ENCODE data around the gene APOLD1.
"Not testable (repeated sequence)": the region's sequence is repeated elsewhere in the genome, so short reads cannot be mapped to it uniquely, and the experiment has no call there.

The APOLD1 gene

GRCh38 chr12:12784911-12785814 lies at the start of gene APOLD1:
Gene APOLD1 (plus strand): TSS chr12:12785659. CDS start chr12:12785692, 33 bp downstream.
- H3K36me3 ChIP-seq (ENCODE audit: control insufficient read depth in 5 of 5, insufficient read depth in 5 of 5, low read length in 5 of 5), result no peaks in the 10 kb centered on the region
- peak within 1 kb of the TSS; percentile 66 to 89 (median 81) for H3K9ac ChIP-seq (ENCODE audit: low read length in 5 of 5)
- peaks cover 3 to 38% (median 34%) of the 10 kb centered on the region in 5 donors for H3K4me1 ChIP-seq (ENCODE audit: control insufficient read depth in 5 of 5, insufficient read depth in 5 of 5, low read length in 5 of 5)
- peak within 1 kb of the TSS; percentile 84 for H3K27ac ChIP-seq (ENCODE audit: low read depth, low read length)
- no peaks in the 10 kb centered on the region for H3K27me3 ChIP-seq (ENCODE audit: control insufficient read depth in 5 of 5, insufficient read depth in 4 of 5, low read length in 5 of 5)
- peak within 1 kb of the TSS; percentile 74 to 89 (median 83) for H3K4me3 ChIP-seq (ENCODE audit: low read depth in 1 of 5, low read length in 5 of 5)
- H3K9me3 ChIP-seq (ENCODE audit: control insufficient read depth in 5 of 5, low read length in 5 of 5), result no peaks in the 10 kb centered on the region

- no peaks in the 10 kb centered on the region for H3K9me3 ChIP-seq (ENCODE audit: control insufficient read depth in 5 of 5, low read length in 5 of 5)
- H3K4me3 ChIP-seq (ENCODE audit: low read depth in 1 of 5, low read length in 5 of 5), result peak overlapping the region in 1 of 5 donors; percentile 19
- H3K9ac ChIP-seq (ENCODE audit: low read length in 5 of 5), result peak overlapping the region in 1 of 5 donors; percentile 26
- no peak overlapping the region for H3K27ac ChIP-seq (ENCODE audit: low read depth, low read length)
- H3K27me3 ChIP-seq (ENCODE audit: control insufficient read depth in 5 of 5, insufficient read depth in 4 of 5, low read length in 5 of 5), result no peaks in the 10 kb centered on the region
- H3K36me3 ChIP-seq (ENCODE audit: control insufficient read depth in 5 of 5, insufficient read depth in 5 of 5, low read length in 5 of 5), result no peaks in the 10 kb centered on the region
- H3K4me1 ChIP-seq (ENCODE audit: control insufficient read depth in 5 of 5, insufficient read depth in 5 of 5, low read length in 5 of 5), result peaks cover 4 to 31% (median 21%) of the 10 kb centered on the region in 5 donors
Observed at GRCh38 chr12:12736759-12737676, 48.4 kb upstream of the APOLD1 start.

- H3K4me1 ChIP-seq (ENCODE audit: control insufficient read depth in 5 of 5, insufficient read depth in 5 of 5, low read length in 5 of 5), result peaks cover 4 to 34% (median 21%) of the 10 kb centered on the region in 5 donors
- not testable (repeated sequence) for H3K27me3 ChIP-seq (ENCODE audit: control insufficient read depth in 5 of 5, insufficient read depth in 4 of 5, low read length in 5 of 5); H3K4me3 ChIP-seq (ENCODE audit: low read depth in 1 of 5, low read length in 5 of 5); H3K27ac ChIP-seq (ENCODE audit: low read depth, low read length); H3K36me3 ChIP-seq (ENCODE audit: control insufficient read depth in 5 of 5, insufficient read depth in 5 of 5, low read length in 5 of 5); H3K9ac ChIP-seq (ENCODE audit: low read length in 5 of 5); H3K9me3 ChIP-seq (ENCODE audit: control insufficient read depth in 5 of 5, low read length in 5 of 5)
Observed at GRCh38 chr12:12738152-12738551, 47.3 kb upstream of the APOLD1 start.

DNA sequence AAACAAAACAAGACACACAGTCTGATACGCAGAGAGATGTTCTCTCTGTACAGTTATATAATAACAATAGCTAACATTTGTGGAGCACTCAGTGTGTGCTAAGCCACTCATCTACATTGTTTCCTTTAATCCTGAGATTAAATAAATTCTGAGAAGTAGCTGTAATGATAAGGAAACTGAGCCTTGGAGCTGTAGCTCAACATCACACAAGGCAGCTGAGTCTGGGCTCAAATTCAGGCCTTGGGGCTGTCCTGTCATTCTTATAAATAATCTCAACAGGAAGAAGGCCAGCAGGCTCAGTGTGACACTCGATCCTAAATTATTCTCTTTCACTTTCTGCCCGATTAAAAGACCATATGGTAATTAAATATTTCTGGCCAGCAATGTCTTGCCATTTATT lies 43.8 kb upstream of the APOLD1 start:
- peaks cover 1 to 34% (median 8%) of the 10 kb centered on the region in 5 donors for H3K4me1 ChIP-seq (ENCODE audit: control insufficient read depth in 5 of 5, insufficient read depth in 5 of 5, low read length in 5 of 5)
- no peaks in the 10 kb centered on the region for H3K27me3 ChIP-seq (ENCODE audit: control insufficient read depth in 5 of 5, insufficient read depth in 4 of 5, low read length in 5 of 5)
- no peaks in the 10 kb centered on the region for H3K36me3 ChIP-seq (ENCODE audit: control insufficient read depth in 5 of 5, insufficient read depth in 5 of 5, low read length in 5 of 5)
- H3K27ac ChIP-seq (ENCODE audit: low read depth, low read length), result peak overlapping the region; percentile 0
- H3K4me3 ChIP-seq (ENCODE audit: low read depth in 1 of 5, low read length in 5 of 5), result no peak overlapping the region
- H3K9me3 ChIP-seq (ENCODE audit: control insufficient read depth in 5 of 5, low read length in 5 of 5), result no peaks in the 10 kb centered on the region
- peak overlapping the region in 2 of 5 donors; percentile 15 to 41 for H3K9ac ChIP-seq (ENCODE audit: low read length in 5 of 5)

DNA sequence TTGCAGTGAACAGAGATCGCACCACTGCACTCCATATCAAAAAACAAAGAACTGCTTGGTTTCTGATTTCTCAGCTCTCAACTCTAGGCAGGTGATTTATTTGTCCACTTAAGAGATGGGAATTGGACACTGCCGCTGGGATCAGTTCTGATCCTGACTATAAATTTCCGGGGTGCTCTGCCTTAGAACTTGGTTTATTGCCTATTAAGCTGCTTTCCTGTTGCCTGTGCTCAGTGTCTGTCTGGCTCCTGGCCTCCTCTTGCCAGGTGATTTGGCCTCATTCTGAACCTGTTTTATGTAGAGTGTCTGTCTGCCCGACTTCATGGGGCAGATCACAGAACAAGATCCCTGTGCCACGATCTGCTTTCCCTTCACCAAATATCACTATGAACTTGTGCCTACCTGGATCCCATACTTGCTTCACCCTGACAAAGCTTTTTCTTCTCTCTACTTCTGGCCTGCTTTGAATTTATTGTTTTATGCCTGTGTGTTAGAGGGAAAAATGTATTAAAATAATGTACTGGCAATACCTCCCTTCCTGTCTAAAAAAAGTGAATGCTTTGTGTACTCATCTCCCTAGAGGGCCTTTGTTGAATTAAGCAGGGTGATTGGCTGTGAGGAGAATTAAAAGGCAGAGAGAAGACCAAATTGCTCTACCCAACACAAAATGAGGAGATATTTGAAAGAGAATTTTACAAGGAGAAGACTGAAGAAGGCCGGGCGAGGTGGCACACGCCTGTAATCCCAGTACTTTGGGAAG lies 40.7 kb upstream of the APOLD1 start:
- Histone ChIP-seq H3K4me3 (ENCODE audit: low read depth in 1 of 5, low read length in 5 of 5) (no peak overlapping the region), H3K36me3 (ENCODE audit: control insufficient read depth in 5 of 5, insufficient read depth in 5 of 5, low read length in 5 of 5) (no peaks in the 10 kb centered on the region), H3K27ac (ENCODE audit: low read depth, low read length) (peak overlapping the region; percentile 39), H3K4me1 (ENCODE audit: control insufficient read depth in 5 of 5, insufficient read depth in 5 of 5, low read length in 5 of 5) (peaks cover 0 to 27% (median 5%) of the 10 kb centered on the region in 5 donors), H3K9ac (ENCODE audit: low read length in 5 of 5) (no peak overlapping the region), H3K27me3 (ENCODE audit: control insufficient read depth in 5 of 5, insufficient read depth in 4 of 5, low read length in 5 of 5) (no peaks in the 10 kb centered on the region), H3K9me3 (ENCODE audit: control insufficient read depth in 5 of 5, low read length in 5 of 5) (no peaks in the 10 kb centered on the region)

GRCh38 chr12:12745576-12746211 lies 39.8 kb upstream of the APOLD1 start:
- no peaks in the 10 kb centered on the region for H3K9me3 ChIP-seq (ENCODE audit: control insufficient read depth in 5 of 5, low read length in 5 of 5)
- H3K36me3 ChIP-seq (ENCODE audit: control insufficient read depth in 5 of 5, insufficient read depth in 5 of 5, low read length in 5 of 5), result no peaks in the 10 kb centered on the region
- H3K4me3 ChIP-seq (ENCODE audit: low read depth in 1 of 5, low read length in 5 of 5), result no peak overlapping the region
- no peak overlapping the region for H3K9ac ChIP-seq (ENCODE audit: low read length in 5 of 5)
- H3K4me1 ChIP-seq (ENCODE audit: control insufficient read depth in 5 of 5, insufficient read depth in 5 of 5, low read length in 5 of 5), result peaks cover 0 to 27% (median 5%) of the 10 kb centered on the region in 5 donors
- H3K27me3 ChIP-seq (ENCODE audit: control insufficient read depth in 5 of 5, insufficient read depth in 4 of 5, low read length in 5 of 5), result no peaks in the 10 kb centered on the region
- peak overlapping the region; percentile 39 for H3K27ac ChIP-seq (ENCODE audit: low read depth, low read length)

- no peak overlapping the region for H3K27ac ChIP-seq (ENCODE audit: low read depth, low read length)
- H3K4me1 ChIP-seq (ENCODE audit: control insufficient read depth in 5 of 5, insufficient read depth in 5 of 5, low read length in 5 of 5), result peaks cover 0 to 14% (median 3%) of the 10 kb centered on the region in 5 donors
- no peaks in the 10 kb centered on the region for H3K36me3 ChIP-seq (ENCODE audit: control insufficient read depth in 5 of 5, insufficient read depth in 5 of 5, low read length in 5 of 5)
- H3K4me3 ChIP-seq (ENCODE audit: low read depth in 1 of 5, low read length in 5 of 5), result no peak overlapping the region
- no peak overlapping the region for H3K9ac ChIP-seq (ENCODE audit: low read length in 5 of 5)
- no peaks in the 10 kb centered on the region for H3K9me3 ChIP-seq (ENCODE audit: control insufficient read depth in 5 of 5, low read length in 5 of 5)
- no peaks in the 10 kb centered on the region for H3K27me3 ChIP-seq (ENCODE audit: control insufficient read depth in 5 of 5, insufficient read depth in 4 of 5, low read length in 5 of 5)
Observed at GRCh38 chr12:12747278-12747677, 38.2 kb upstream of the APOLD1 start.

DNA sequence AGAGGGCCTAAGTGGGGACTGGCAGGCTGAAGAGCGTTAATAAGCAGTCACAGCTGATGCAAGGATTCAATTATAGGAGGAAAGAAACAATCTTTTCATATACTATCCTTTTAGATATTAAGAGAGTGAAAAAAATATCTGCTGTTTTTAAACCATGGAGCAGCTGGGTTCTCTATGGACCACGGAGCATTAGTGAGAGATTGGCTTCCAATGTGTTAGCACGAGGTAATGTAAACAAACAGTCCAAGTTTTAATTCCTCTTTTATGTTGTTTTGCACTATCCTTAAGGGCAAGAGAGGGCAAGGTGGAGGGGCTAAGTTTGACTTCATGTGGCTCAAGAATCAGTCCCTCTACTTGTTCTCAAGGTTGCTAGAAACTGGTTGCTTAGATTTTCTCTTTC lies 37.4 kb upstream of the APOLD1 start:
- Histone ChIP-seq H3K4me1 (ENCODE audit: control insufficient read depth in 5 of 5, insufficient read depth in 5 of 5, low read length in 5 of 5) (peaks cover 0 to 14% (median 3%) of the 10 kb centered on the region in 5 donors), H3K9me3 (ENCODE audit: control insufficient read depth in 5 of 5, low read length in 5 of 5) (no peaks in the 10 kb centered on the region), H3K4me3 (ENCODE audit: low read depth in 1 of 5, low read length in 5 of 5) (no peak overlapping the region), H3K9ac (ENCODE audit: low read length in 5 of 5) (no peak overlapping the region), H3K27ac (ENCODE audit: low read depth, low read length) (no peak overlapping the region), H3K36me3 (ENCODE audit: control insufficient read depth in 5 of 5, insufficient read depth in 5 of 5, low read length in 5 of 5) (no peaks in the 10 kb centered on the region), H3K27me3 (ENCODE audit: control insufficient read depth in 5 of 5, insufficient read depth in 4 of 5, low read length in 5 of 5) (no peaks in the 10 kb centered on the region)

GRCh38 chr12:12749433-12749832 lies 36.0 kb upstream of the APOLD1 start:
- H3K9ac ChIP-seq (ENCODE audit: low read length in 5 of 5), result peak overlapping the region in 2 of 5 donors; percentile 62 to 63
- H3K4me3 ChIP-seq (ENCODE audit: low read depth in 1 of 5, low read length in 5 of 5), result peak overlapping the region; percentile 36 to 69 (median 60)

More at GRCh38 chr12:12749433-12749832, 36.0 kb upstream of the APOLD1 start:
- H3K9me3 ChIP-seq (ENCODE audit: control insufficient read depth in 5 of 5, low read length in 5 of 5), result no peaks in the 10 kb centered on the region
- peaks cover 0 to 13% (median 3%) of the 10 kb centered on the region in 5 donors for H3K4me1 ChIP-seq (ENCODE audit: control insufficient read depth in 5 of 5, insufficient read depth in 5 of 5, low read length in 5 of 5)
- H3K36me3 ChIP-seq (ENCODE audit: control insufficient read depth in 5 of 5, insufficient read depth in 5 of 5, low read length in 5 of 5), result no peaks in the 10 kb centered on the region
- no peaks in the 10 kb centered on the region for H3K27me3 ChIP-seq (ENCODE audit: control insufficient read depth in 5 of 5, insufficient read depth in 4 of 5, low read length in 5 of 5)
- H3K27ac ChIP-seq (ENCODE audit: low read depth, low read length), result no peak overlapping the region
